HG02798 (cell line): ENCODE measurements around the gene PSMC3.
A peak's percentile ranks its signal among the peaks of the same experiment; 100 is the strongest.

Experiments
- ATAC-seq: cut with Tn5 transposase; IDR thresholded peaks from one replicate; pipeline ENCODE4 v1.9.1; 2021; ENCODE audit warnings: mild to moderate bottlenecking; ENCODE audit not compliant: unreplicated experiment, poor library complexity

The PSMC3 gene

GRCh38 chr11:47426062-47426956, at the start of gene PSMC3:
Gene PSMC3 (minus strand): TSS chr11:47426439. CDS start chr11:47426279, 160 bp downstream.
- peak; percentile 95 for ATAC-seq

DNA sequence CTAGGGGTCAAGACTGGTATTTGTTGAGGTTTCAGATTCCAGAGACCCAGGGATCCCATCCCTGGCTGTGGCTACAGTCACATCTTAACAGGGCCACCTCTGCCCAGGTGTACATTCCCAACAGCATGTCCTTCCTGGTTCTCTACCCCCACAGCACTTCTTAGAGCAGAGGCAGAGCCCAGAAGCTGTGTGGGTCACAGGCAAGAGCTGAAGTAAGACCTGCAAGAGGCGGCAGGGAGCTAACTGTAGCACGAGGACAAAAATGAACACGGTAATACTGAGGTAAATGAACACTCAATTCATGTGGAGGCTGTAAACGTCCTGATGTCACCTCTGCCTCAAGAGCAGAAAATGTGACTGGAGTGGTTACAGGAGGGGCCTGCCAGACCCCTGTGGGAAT, 44.4 kb upstream of the PSMC3 start:
- ATAC-seq, result no peak

GRCh38 chr11:47469361-47470179, 43.3 kb upstream of the PSMC3 start:
- ATAC-seq, result no peak

DNA sequence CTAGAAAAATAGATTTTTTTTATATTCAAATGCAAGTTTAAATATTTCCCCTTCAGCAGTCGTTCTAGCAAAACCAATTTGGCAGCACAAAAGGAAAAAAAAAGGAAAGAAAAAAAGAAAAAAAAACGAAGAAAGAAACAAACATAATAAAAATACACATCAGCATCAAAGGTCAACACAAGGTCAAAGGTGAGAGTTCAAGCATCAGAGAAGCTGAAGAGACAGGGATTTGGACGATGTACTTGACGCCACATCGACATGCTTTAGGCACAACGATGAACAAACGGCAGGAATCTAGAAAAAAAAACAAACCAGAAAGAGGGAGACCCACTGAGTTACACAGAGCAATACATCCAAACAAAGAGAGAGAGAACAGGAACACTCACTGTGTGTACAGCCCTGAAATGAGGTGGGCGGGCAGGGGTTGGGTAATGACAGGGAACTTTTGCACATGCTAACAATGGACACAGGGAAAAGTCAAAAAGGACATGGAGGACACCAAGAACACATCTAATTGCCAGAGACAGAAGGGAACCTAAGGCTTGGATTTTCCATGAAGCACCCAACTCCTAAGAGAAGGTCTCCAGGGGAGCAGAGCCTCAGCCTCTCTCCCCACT, 42.5 kb upstream of the PSMC3 start:
- no peak for ATAC-seq

DNA sequence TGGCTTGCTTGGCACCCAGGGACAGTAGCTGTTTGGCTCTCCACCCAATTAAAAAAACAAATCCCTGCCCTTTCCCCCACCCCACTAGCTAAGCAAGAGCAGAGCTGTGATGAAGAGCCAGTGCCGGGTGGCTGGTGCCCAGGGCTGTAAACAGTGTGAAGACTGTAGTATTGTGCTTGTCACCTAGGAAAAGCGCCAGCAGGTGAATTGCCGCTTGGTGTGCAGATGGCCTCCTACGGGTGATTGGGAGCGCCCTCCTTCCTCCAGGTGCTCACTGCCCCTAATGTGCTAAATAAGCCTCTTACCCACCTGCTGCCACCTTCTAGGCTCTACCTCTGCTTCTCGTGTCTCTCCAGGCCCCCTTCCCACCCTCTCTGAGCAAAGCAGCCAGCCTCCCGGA, 41.1 kb upstream of the PSMC3 start:
- no peak for ATAC-seq

- no peak for ATAC-seq
These were observed 40.5 kb upstream of the PSMC3 start for GRCh38 chr11:47466701-47467250.

DNA sequence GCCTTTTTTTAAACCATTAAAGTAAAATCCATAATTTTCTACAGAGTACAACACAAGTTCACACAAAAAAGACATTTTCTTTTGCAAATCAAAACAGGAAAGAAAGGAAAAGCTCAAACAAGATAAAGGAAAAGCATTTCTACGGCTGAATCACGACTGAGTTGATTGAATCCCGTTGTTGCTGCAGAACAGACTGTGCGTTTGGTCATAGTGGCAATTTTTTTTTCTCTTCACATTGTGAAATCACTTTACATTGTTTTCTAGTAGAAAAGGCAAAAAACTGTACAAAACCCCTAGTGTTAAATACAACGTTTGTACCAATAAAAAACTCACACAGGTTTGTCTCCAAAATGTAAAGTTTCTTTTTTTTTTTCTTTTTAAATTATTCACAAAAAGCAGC, 40.0 kb upstream of the PSMC3 start:
- no peak for ATAC-seq

- ATAC-seq, result no peak
These were observed 38.2 kb upstream of the PSMC3 start for GRCh38 chr11:47464483-47464882.

DNA sequence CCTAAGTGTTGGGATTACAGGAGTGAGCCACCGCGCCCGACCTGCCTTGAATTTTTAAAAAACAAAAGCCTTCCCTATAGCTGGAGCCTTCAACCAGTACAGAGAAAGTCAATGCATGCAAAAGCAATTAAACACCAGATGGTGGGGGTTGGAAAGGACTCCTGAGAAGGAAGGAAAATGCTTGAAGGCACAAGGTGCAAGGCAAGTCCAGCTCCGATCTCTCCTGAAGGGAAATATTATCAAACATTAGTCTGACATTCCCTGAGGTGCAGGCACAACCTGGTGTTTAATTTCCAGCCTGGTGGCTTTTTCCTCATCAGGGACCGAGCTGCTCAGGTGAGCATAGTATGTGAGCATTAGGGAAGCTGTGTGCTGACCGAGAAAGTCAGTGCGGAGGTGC, 35.6 kb upstream of the PSMC3 start:
- no peak for ATAC-seq

DNA sequence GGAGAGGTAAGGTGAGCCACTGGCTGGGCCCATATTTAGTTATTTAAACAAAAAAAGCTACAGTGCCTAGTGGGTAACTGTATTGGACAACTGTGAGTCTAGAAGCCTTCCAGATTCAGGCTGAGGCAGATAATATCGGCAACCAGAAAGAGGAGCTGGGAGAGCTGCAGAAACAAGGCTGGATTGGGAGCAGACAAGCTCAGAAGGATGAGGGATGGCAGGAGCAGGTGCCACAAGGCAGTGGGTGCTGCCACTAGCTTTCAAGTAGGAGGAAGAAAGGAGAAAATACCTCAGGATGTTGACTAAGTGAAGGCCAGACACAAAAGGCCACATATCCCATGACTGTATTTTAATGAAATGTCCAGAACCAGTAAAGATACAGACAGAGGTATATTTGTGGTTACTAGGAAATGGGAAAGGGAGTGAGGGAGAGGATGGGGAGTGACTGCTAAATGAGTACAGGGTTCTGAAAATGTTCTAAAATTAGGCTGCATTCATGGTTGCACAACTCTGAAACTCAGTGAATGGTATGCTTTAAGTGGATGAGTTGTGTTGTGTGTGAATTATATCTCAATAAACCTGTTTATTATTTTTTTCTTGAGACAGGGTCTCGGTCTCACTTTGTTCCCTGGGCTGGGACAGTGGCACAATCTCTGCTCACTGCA, 34.5 kb upstream of the PSMC3 start:
- no peak for ATAC-seq

DNA sequence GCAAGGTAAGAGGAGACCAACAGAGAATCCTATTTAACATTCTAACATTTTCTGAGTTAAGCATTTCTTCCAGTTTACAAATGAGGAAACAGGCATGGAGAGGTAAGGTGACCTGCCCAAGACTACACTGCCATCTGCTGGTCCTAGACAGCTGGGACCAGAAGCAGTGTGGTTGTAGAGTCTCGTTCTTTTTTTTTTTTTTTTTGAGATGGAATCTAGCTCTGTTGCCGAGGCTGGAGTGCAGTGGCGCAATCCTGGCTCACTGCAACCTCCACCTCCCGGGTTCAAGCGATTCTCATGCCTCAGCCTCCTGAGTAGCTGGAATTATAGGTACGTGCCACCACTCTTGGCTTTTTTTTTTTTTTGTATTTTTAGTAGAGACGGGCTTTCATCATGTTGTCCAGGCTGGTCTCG, 28.0 kb upstream of the PSMC3 start:
- ATAC-seq, result peak; percentile 64

- ATAC-seq, result no peak
These were observed 27.1 kb upstream of the PSMC3 start for GRCh38 chr11:47453365-47453764.

DNA sequence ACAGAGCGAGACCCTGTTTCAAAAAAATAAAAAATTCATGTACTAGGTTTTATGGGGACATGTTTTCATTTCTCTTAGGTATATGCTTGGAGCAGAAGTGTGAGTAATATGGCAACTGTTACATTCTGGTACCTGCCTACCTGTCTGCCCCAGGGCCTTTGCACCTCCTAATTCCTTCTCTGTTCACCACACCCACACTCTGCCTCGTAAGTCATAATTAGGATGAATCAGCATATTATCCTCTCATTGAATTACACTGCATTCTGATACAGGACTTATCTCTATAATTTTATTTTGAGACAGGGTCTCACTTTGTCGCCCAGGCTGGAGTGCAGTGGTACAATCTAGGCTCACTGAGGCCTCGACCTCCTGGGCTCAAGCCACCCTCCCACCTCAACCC, 25.8 kb upstream of the PSMC3 start:
- ATAC-seq, result no peak

DNA sequence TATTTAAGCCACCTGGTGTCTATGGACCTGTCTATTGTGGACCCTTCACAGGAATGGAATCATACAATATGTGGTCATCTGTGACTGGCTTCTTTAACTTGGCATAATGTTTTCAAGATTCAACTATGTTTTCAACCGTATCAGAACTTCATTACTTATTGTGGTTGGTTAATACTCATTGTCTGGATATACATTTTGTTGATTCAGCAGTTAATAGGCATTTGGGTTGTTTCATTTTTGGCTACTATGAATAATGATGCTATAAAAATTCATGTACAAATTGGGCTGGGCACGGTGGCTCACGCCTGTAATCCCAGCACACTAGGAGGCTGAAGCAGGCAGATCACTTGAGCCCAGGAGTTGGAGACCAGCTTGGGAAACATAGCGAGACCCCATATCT, 25.2 kb upstream of the PSMC3 start:
- no peak for ATAC-seq

- no peak for ATAC-seq
These were observed 23.3 kb upstream of the PSMC3 start for GRCh38 chr11:47449541-47449940.

DNA sequence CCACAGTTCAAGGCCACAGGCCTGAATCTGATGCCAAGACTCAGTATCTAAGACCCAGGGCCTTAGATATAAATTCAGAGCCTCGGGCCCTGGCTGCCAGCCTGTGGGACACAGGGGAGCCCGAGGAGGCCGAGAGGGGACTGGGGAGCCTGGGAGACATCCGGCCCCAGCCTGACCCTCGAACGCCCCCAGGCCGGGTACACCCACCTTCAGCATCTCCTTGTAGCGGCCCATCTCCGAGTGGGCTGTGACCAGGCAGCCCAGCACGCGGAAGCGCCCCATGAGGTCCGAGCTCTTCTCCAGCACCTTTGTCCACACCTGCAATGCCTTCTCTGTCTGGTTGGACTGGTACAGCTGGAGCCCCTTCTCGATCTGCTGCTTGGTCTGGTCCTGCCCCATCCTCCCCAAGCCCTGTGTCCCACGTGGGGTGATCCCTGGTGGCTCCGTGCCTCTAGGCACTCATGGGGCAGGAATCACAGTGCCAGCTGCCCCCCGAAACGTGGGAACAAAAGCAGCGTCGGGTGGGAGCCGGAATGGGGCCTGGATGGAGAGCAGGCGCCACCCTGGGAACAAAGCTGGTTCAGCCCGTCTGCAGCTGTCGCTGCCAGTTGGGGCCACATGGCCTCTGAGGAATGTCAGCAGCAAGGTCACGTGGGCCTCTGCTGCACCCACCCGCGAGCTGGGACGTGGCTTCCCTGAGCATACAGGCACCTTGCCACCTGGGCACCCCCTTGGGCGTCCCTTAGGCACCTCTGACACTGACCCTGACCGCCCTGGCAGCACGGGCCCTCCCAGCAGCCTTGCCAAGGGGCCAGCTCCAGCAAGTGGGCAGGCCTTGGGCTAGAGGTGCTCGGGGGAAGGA, 22.6 kb upstream of the PSMC3 start, which contains the start of gene RAPSN:
Gene RAPSN (minus strand): TSS at position 571 of the 862 bp plus-strand sequence. CDS start 172 bp downstream, at position 399.
- ATAC-seq, result no peak

- no peak for ATAC-seq
These were observed 21.7 kb upstream of the PSMC3 start for GRCh38 chr11:47447906-47448305.

- ATAC-seq, result no peak
These were observed 20.6 kb upstream of the PSMC3 start for GRCh38 chr11:47446833-47447232.

- no peak for ATAC-seq
These were observed 19.6 kb upstream of the PSMC3 start for GRCh38 chr11:47445840-47446239.
